WERI-Rb-1 (cell line): ENCODE measurements around the gene KCNIP4.

Experiments
- DNase-seq: peaks from one replicate; pipeline ENCODE4 v3.0.0-alpha.2; 2020
- H3K27ac ChIP-seq: fragments of 250-450 bp; sonication (Bioruptor Pico); 2 replicates; pipeline ENCODE4 v1.5.1; 2020; ENCODE audit warnings: mild to moderate bottlenecking, moderate library complexity
- H3K27me3 ChIP-seq: fragments of 250-450 bp; sonication (Bioruptor Pico); 2 replicates; pipeline ENCODE4 v1.5.1; 2021; ENCODE audit warnings: mild to moderate bottlenecking, low read depth, moderate library complexity; ENCODE audit not compliant: insufficient read depth, severe bottlenecking
- H3K36me3 ChIP-seq: fragments of 250-450 bp; sonication (Bioruptor Pico); 2 replicates; pipeline ENCODE4 v1.5.1; 2020; ENCODE audit warnings: mild to moderate bottlenecking, moderate library complexity
- H3K4me3 ChIP-seq: 2 replicates; pipeline ENCODE4 v1.5.1; 2011; ENCODE audit warnings: low read depth, mild to moderate bottlenecking, control low read depth, low read length
- H3K9me3 ChIP-seq: fragments of 250-450 bp; sonication (Bioruptor Pico); 2 replicates; pipeline ENCODE4 v1.5.1; 2021; ENCODE audit warnings: mild to moderate bottlenecking, moderate library complexity; ENCODE audit not compliant: severe bottlenecking
- TF ChIP-seq, protein P1 (sequence below): IDR thresholded peaks from 2 replicates; pipeline ENCODE4 v1.5.1; 2011; ENCODE audit warnings: low read depth, mild to moderate bottlenecking, control low read depth, inconsistent platforms, low read length

KCNIP4 gene

DNA sequence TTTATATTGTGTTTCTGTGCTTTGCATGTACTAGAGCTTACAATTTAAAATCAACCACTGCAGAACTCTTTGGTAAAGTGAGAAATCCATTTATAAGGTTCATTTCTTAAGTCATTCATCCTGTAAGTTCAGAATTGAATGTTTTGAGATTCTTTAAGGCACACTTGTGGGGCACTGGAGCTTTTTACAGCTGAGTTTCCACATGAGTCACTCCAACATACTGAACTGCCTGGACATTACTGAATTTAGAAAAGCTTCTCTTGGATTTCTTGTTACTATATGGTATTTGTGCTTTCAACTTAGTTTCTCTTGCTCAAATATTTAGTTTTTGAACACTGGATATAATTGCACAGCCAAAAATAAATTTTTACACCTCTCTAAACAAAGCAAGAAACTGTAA lies 1022.0 kb downstream of the KCNIP4 start:
- Histone ChIP-seq H3K9me3 (no peaks in the 10 kb centered on the region), H3K27me3 (no peaks in the 10 kb centered on the region), H3K4me3 (no peak overlapping the region), H3K27ac (no peak overlapping the region), H3K36me3 (no peaks in the 10 kb centered on the region)
- TF ChIP-seq, protein P1, sequence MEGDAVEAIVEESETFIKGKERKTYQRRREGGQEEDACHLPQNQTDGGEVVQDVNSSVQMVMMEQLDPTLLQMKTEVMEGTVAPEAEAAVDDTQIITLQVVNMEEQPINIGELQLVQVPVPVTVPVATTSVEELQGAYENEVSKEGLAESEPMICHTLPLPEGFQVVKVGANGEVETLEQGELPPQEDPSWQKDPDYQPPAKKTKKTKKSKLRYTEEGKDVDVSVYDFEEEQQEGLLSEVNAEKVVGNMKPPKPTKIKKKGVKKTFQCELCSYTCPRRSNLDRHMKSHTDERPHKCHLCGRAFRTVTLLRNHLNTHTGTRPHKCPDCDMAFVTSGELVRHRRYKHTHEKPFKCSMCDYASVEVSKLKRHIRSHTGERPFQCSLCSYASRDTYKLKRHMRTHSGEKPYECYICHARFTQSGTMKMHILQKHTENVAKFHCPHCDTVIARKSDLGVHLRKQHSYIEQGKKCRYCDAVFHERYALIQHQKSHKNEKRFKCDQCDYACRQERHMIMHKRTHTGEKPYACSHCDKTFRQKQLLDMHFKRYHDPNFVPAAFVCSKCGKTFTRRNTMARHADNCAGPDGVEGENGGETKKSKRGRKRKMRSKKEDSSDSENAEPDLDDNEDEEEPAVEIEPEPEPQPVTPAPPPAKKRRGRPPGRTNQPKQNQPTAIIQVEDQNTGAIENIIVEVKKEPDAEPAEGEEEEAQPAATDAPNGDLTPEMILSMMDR: no peak
- no peak for DNase-seq

- Histone ChIP-seq H3K27ac (no peak overlapping the region), H3K36me3 (no peaks in the 10 kb centered on the region), H3K27me3 (no peaks in the 10 kb centered on the region), H3K4me3 (no peak overlapping the region), H3K9me3 (no peaks in the 10 kb centered on the region)
- DNase-seq: no peak
- TF ChIP-seq, protein P1: no peak
These were observed 1023.4 kb downstream of the KCNIP4 start for GRCh38 chr4:20925176-20925575.

GRCh38 chr4:20922962-20923361 lies 1025.6 kb downstream of the KCNIP4 start:
- TF ChIP-seq, protein P1: no peak
- H3K27ac ChIP-seq: no peak overlapping the region
- no peak overlapping the region for H3K4me3 ChIP-seq
- no peaks in the 10 kb centered on the region for H3K27me3 ChIP-seq
- DNase-seq: no peak
- H3K36me3 ChIP-seq: no peaks in the 10 kb centered on the region
- no peaks in the 10 kb centered on the region for H3K9me3 ChIP-seq

GRCh38 chr4:20916106-20916505 lies 1032.5 kb downstream of the KCNIP4 start:
- TF ChIP-seq, protein P1: no peak
- no peak overlapping the region for H3K27ac ChIP-seq
- H3K36me3 ChIP-seq: no peaks in the 10 kb centered on the region
- no peaks in the 10 kb centered on the region for H3K27me3 ChIP-seq
- H3K9me3 ChIP-seq: no peaks in the 10 kb centered on the region
- DNase-seq: no peak
- H3K4me3 ChIP-seq: no peak overlapping the region

DNA sequence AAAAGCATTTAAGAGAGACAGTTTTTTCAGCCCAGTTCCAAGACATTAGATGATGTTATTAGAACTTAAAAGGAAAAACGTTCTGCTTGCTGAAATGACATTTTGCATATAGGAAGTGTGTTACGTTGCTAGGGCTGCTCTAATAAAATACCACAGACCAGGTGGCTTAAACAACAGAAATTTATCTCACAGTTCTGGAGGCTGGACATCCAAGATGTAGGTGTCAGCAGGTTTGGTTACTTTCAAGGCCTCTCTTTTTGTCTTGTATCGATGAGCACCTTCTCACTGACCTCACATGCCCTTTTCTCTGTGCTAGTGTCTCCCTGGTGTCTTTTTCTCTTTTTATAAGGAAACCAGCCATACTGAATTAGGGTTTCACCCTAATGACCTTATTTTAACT lies 1043.6 kb downstream of the KCNIP4 start:
- Histone ChIP-seq H3K27me3 (no peaks in the 10 kb centered on the region), H3K4me3 (no peak overlapping the region), H3K9me3 (no peaks in the 10 kb centered on the region), H3K27ac (no peak overlapping the region), H3K36me3 (no peaks in the 10 kb centered on the region)
- no peak for DNase-seq
- TF ChIP-seq, protein P1: no peak

DNA sequence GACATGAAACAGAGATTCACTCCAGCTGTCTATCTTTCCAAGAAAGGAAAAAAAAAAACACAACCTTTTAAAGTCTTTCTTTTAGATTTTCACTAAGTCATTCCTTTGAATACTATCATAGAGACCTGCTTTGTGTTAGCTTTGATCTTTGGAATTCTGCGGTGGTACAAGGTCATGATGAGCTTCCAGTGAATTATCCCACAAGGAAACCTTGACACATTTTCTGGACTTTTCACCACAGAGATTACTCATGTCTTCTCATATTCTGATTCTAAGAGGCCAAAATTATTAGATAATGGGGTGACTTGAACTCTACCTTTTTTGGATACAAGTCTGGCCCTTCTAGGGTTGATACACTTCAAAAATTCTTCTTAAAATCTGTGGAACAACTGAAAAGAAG lies 1046.7 kb downstream of the KCNIP4 start:
- no peaks in the 10 kb centered on the region for H3K27me3 ChIP-seq
- no peak for DNase-seq
- no peaks in the 10 kb centered on the region for H3K9me3 ChIP-seq
- TF ChIP-seq, protein P1: no peak
- no peaks in the 10 kb centered on the region for H3K36me3 ChIP-seq
- no peak overlapping the region for H3K27ac ChIP-seq
- no peak overlapping the region for H3K4me3 ChIP-seq
